HG03060 (cell line): Measurements from ENCODE around the gene ZNF366.

Experiments
- ATAC-seq: cut with Tn5 transposase; IDR thresholded peaks from one replicate; pipeline ENCODE4 v1.9.1; 2021; ENCODE audit warnings: low read depth, moderate number of reproducible peaks; ENCODE audit not compliant: unreplicated experiment

The ZNF366 gene

GRCh38 chr5:72497823-72498222, 9.4 kb downstream of the ZNF366 start:
- no peak for ATAC-seq

GRCh38 chr5:72495410-72495809, 11.8 kb downstream of the ZNF366 start:
- ATAC-seq, result no peak

GRCh38 chr5:72494623-72495124, 12.5 kb downstream of the ZNF366 start:
- ATAC-seq, result no peak

- ATAC-seq, result no peak
Observed at GRCh38 chr5:72489536-72489935, 17.7 kb downstream of the ZNF366 start.

GRCh38 chr5:72488756-72489155, 18.5 kb downstream of the ZNF366 start:
- no peak for ATAC-seq

- no peak for ATAC-seq
Observed at GRCh38 chr5:72487177-72487576, 20.0 kb downstream of the ZNF366 start.

- ATAC-seq, result no peak
Observed at GRCh38 chr5:72486371-72486770, 20.8 kb downstream of the ZNF366 start.

GRCh38 chr5:72485430-72485974, 21.7 kb downstream of the ZNF366 start:
- no peak for ATAC-seq

GRCh38 chr5:72482046-72482445, 25.2 kb downstream of the ZNF366 start:
- ATAC-seq, result no peak

GRCh38 chr5:72480841-72481240, 26.4 kb downstream of the ZNF366 start:
- ATAC-seq, result no peak

GRCh38 chr5:72479921-72480320, 27.3 kb downstream of the ZNF366 start:
- ATAC-seq, result no peak

GRCh38 chr5:72478684-72479083, 28.5 kb downstream of the ZNF366 start:
- ATAC-seq, result no peak

GRCh38 chr5:72478276-72478675, 28.9 kb downstream of the ZNF366 start:
- ATAC-seq, result no peak

GRCh38 chr5:72477644-72478043, 29.6 kb downstream of the ZNF366 start:
- ATAC-seq, result no peak

- ATAC-seq, result no peak
Observed at GRCh38 chr5:72477176-72477575, 30.0 kb downstream of the ZNF366 start.

GRCh38 chr5:72476721-72477120, 30.5 kb downstream of the ZNF366 start:
- ATAC-seq, result no peak

GRCh38 chr5:72476275-72476674, 30.9 kb downstream of the ZNF366 start:
- no peak for ATAC-seq

- ATAC-seq, result no peak
Observed at GRCh38 chr5:72474516-72474915, 32.7 kb downstream of the ZNF366 start.

GRCh38 chr5:72474046-72474500, 33.1 kb downstream of the ZNF366 start:
- no peak for ATAC-seq

- no peak for ATAC-seq
Observed at GRCh38 chr5:72472666-72473422, 34.4 kb downstream of the ZNF366 start.

- no peak for ATAC-seq
Observed at GRCh38 chr5:72472031-72472430, 35.2 kb downstream of the ZNF366 start.

- ATAC-seq, result no peak
Observed at GRCh38 chr5:72470826-72471225, 36.4 kb downstream of the ZNF366 start.
